Activated CD8-positive, alpha-beta memory T cell treated with anti-CD3 and anti-CD28 coated beads for 24 hours (primary cell): ENCODE results near the gene HBA2.
A peak's percentile ranks its signal among the peaks of the same experiment; 100 is the strongest.
"Not testable (repeated sequence)": the region's sequence is repeated elsewhere in the genome, so short reads cannot be mapped to it uniquely, and the experiment has no call there.

Source experiments
- DNase-seq: peaks from one replicate; pipeline ENCODE4 v3.0.0-alpha.2; 2020

HBA2 gene

DNA sequence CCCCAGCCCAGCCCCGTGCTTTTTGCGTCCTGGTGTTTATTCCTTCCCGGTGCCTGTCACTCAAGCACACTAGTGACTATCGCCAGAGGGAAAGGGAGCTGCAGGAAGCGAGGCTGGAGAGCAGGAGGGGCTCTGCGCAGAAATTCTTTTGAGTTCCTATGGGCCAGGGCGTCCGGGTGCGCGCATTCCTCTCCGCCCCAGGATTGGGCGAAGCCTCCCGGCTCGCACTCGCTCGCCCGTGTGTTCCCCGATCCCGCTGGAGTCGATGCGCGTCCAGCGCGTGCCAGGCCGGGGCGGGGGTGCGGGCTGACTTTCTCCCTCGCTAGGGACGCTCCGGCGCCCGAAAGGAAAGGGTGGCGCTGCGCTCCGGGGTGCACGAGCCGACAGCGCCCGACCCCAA, 3.3 kb downstream of the HBA2 start:
- not testable (repeated sequence) for DNase-seq

GRCh38 chr16:176477-177382, 4.1 kb downstream of the HBA2 start, which contains the start of gene HBA1:
Gene HBA1 (plus strand): TSS chr16:176680. CDS start chr16:176717, 37 bp downstream.
- DNase-seq = not testable (repeated sequence)

- no peak for DNase-seq
Measured at GRCh38 chr16:177394-177822, 4.7 kb downstream of the HBA2 start.

GRCh38 chr16:177981-178667, 5.4 kb downstream of the HBA2 start:
- DNase-seq = no peak

- no peak for DNase-seq
Measured at GRCh38 chr16:178668-179015, 6.0 kb downstream of the HBA2 start.

GRCh38 chr16:179211-180092, 6.8 kb downstream of the HBA2 start:
- DNase-seq = no peak

DNA sequence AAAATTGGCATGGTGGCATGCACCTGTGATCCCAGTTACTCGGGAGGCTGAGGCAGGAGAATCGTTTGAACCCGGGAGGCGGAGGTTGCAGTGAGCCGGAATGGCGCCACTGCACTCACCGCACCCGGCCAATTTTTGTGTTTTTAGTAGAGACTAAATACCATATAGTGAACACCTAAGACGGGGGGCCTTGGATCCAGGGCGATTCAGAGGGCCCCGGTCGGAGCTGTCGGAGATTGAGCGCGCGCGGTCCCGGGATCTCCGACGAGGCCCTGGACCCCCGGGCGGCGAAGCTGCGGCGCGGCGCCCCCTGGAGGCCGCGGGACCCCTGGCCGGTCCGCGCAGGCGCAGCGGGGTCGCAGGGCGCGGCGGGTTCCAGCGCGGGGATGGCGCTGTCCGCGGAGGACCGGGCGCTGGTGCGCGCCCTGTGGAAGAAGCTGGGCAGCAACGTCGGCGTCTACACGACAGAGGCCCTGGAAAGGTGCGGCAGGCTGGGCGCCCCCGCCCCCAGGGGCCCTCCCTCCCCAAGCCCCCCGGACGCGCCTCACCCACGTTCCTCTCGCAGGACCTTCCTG, 7.5 kb downstream of the HBA2 start, which contains the start of gene HBQ1:
Gene HBQ1, plus strand, starts transcription at position 359 of the 575 bp plus-strand sequence. Its CDS starts 28 bp downstream, at position 387.
- peak; percentile 82 for DNase-seq

- peak; percentile 83 for DNase-seq
Measured at GRCh38 chr16:180681-181564, 8.2 kb downstream of the HBA2 start.

DNA sequence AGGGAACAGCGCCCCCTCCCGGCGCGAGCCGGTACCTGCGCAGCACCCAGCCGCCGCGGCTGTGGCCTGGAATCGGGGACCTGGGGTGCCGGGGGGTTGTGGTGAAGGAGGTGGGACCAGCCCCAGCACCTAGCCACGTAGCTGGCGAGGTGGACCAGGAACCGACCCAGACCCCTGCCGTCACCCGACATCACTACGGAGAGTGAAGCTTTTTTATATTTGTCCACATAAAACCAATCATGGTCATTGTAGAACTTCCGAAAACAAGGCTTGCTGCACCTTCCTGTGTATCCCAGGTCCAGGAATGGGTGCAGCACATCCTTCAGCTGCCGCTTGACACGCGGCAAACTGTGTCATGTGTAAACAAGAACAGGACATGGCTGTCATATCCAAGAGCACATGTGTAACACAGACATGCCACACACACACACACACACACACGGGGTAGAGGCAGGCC, 8.9 kb downstream of the HBA2 start:
- peak; percentile 95 for DNase-seq

- no peak for DNase-seq
Measured at GRCh38 chr16:183005-183404, 10.3 kb downstream of the HBA2 start.

GRCh38 chr16:185213-185612, 12.5 kb downstream of the HBA2 start:
- no peak for DNase-seq

DNA sequence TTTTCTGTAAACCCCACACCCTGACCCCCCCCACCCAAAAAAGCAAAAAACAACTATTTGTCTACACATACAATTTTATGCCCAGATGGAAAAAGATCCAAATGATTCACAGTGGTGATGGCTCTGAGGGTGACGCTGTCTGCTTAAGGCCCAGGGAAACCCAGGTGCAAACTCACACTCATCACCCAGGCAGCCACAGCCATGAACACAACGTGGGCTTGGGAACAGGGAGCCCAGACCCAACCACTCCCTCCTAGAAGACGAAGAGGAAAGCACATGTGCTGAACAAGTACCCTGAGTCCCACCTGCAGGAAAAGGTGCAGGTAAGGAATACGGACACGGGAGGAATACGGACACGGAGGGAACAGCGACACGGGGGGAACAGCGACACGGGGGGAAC, 13.0 kb downstream of the HBA2 start:
- no peak for DNase-seq

DNA sequence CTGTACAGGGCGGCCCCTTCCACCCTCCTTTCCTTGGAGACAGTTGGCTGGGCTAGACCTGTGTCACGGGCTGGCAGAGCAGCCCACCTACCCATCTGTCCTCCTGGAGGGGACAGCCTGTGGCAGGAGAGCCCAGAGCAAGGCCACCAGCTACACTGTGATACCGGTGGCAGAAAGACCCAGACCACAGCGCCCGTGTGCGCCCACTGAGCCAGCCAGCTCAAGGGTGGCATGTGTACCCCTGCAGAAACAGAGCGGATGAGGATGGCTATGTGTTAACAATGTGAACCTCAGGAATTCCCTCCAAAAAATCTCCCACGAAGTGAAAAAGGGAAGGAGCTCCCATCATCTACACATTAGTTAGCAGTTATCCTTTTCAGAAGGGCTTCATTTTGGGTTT, 14.7 kb downstream of the HBA2 start:
- no peak for DNase-seq

DNA sequence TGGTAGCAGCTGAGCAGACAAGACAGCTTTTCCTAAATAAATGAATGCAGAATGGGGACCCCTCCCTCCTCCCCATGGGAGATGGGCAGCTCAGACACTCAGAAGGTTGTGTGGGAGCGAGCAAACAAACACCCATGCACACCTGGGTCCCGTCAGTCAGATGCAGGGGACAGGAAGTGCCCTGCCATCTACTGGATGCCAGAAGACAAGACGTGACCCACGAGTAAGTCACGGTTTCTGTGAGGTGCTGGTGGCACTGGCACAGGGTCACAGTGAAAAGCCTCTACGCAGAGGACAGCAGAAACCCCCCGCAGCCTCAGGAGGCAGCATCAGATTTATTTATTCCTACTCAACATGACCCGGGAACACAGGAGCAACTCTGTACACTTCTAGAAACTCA, 16.0 kb downstream of the HBA2 start:
- no peak for DNase-seq

DNA sequence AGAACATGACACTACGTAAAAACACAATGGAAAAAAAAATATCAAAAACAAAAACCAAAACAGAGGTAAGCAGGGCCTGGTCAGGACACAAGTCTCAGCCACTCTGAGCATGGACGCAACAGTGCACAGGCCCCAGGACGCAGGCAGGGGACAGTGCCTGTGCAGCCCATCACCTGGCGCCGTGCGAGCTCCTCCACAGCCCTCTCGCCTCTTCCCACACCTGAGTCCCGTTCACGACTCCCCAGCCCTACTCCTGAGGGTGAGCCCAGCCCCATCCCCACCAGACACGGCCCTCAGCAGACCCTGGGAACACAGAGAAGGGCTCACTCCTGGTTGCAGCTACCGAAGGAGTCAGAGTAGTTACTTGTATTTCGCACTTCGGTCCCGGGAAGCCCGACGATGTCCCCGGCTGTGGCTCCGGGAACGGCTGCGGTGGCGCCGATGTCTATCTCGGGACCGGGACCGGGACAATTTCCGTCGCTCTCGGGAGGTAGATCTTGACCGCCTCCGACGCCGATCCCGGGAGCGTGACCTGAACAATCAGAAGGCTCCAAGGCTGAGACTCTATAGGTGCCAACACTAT, 17.0 kb downstream of the HBA2 start:
- DNase-seq = no peak

GRCh38 chr16:191831-192230, 19.2 kb downstream of the HBA2 start:
- no peak for DNase-seq

GRCh38 chr16:192686-193085, 20.0 kb downstream of the HBA2 start:
- DNase-seq = no peak

- no peak for DNase-seq
Measured at GRCh38 chr16:193441-193840, 20.8 kb downstream of the HBA2 start.

- no peak for DNase-seq
Measured at GRCh38 chr16:194516-194915, 21.8 kb downstream of the HBA2 start.

DNA sequence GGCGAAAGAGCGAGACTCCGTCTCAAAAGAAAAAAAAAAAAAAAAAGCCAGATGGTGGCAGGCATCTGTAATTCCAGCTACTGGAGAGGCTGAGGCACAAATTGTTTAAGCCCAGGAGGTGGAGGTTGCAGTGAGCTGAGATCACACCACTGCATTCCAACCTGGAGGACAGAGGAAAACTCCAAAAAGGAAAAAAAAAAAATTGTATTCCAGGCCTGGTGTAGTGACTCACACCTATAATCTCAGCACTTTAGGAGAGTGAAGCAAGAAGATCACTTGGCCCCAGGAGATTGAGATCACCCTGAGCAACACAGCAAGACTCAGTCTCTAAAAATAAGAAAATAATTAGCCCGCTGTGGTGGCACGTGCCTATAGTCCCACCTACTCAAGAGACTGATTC, 27.7 kb downstream of the HBA2 start:
- no peak for DNase-seq

DNA sequence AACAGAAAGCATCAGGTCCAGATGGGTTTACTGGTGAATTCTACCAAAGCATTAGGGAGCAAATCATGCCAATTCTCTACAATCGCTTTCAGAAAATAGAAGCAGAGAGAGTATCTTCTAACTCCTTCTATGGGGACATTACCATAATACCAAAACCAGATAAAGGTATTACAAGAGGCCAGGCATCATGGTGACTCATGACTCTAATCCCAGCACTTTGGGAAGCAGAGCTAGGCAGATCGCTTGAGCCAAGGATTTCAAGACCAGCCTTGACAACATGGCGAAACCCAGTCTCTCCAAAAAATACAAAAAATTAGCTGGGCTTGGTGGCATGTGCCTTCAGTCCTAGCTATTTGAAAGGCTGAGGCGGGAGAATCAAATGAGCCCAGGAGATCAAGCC, 30.6 kb downstream of the HBA2 start:
- DNase-seq = no peak
